Activated CD4-positive, alpha-beta T cell treated with anti-CD3 and anti-CD28 coated beads, Interleukin-2, amount 50 U/mL, for 1 hour (primary cell): ENCODE measurements around the gene MOV10L1.
"Not testable (repeated sequence)": the region's sequence is repeated elsewhere in the genome, so short reads cannot be mapped to it uniquely, and the experiment has no call there.

ENCODE experiments used
- DNase-seq: peaks from one replicate; pipeline ENCODE4 v3.0.0-alpha.2; 2020

The MOV10L1 gene

GRCh38 chr22:50139843-50140415, 50.1 kb downstream of the MOV10L1 start:
- DNase-seq, result no peak

- DNase-seq, result no peak
Observed at GRCh38 chr22:50140615-50141014, 50.8 kb downstream of the MOV10L1 start.

- DNase-seq, result no peak
Observed at GRCh38 chr22:50141462-50141861, 51.7 kb downstream of the MOV10L1 start.

GRCh38 chr22:50141891-50142363, 52.1 kb downstream of the MOV10L1 start:
- DNase-seq, result no peak

GRCh38 chr22:50143096-50143495, 53.3 kb downstream of the MOV10L1 start:
- DNase-seq, result no peak

GRCh38 chr22:50144005-50144614, 54.3 kb downstream of the MOV10L1 start:
- DNase-seq, result no peak

- DNase-seq, result no peak
Observed at GRCh38 chr22:50145721-50146438, 56.1 kb downstream of the MOV10L1 start.

GRCh38 chr22:50146439-50147238, 56.8 kb downstream of the MOV10L1 start:
- no peak for DNase-seq

GRCh38 chr22:50147258-50148165, 57.7 kb downstream of the MOV10L1 start:
- not testable (repeated sequence) for DNase-seq

GRCh38 chr22:50148166-50148500, 58.3 kb downstream of the MOV10L1 start:
- DNase-seq, result no peak

GRCh38 chr22:50148991-50149721, 59.4 kb downstream of the MOV10L1 start:
- peak; percentile 76 for DNase-seq

- DNase-seq, result no peak
Observed at GRCh38 chr22:50150161-50151129, 60.6 kb downstream of the MOV10L1 start.

- DNase-seq, result no peak
Observed at GRCh38 chr22:50151571-50152537, 62.0 kb downstream of the MOV10L1 start.

- DNase-seq, result no peak
Observed at GRCh38 chr22:50153056-50153755, 63.4 kb downstream of the MOV10L1 start.

- no peak for DNase-seq
Observed at GRCh38 chr22:50153756-50154140, 63.9 kb downstream of the MOV10L1 start.

GRCh38 chr22:50157709-50158375, 68.0 kb downstream of the MOV10L1 start:
- no peak for DNase-seq

GRCh38 chr22:50160947-50161346, 71.1 kb downstream of the MOV10L1 start:
- DNase-seq, result no peak
